Placental epithelial cell (primary cell): Measurements from ENCODE around the gene POF1B. TPM values are rescaled to one million over a fixed set of nuclear protein-coding genes. Genes with fewer than 3 reads are reported as not detected.

Source experiments
- total RNA-seq: library from RNA; depleted of rRNA; stranded (reverse); fragments of >200 nt; gene quantifications from 2 replicates; pipeline ENCODE4 v1.2.3, GENCODE V29; 2012

The POF1B gene
- 3.1 and 19.5 TPM in 2 replicates for total RNA-seq

GRCh38 chrX:85379174-85379907 lies at the start of gene POF1B:
POF1B (minus strand) TSS chrX:85379665; CDS start chrX:85379454, 211 bp downstream.

GRCh38 chrX:85243761-85244449 lies 135.6 kb downstream of the POF1B start, which contains the start of the genes SATL1 and ZNF711:
SATL1 (minus strand) TSS chrX:85243779; CDS start chrX:85108968, 134,811 bp downstream.
ZNF711 (plus strand) TSS chrX:85243991; CDS start chrX:85247573, 3,582 bp downstream.

Other genes with a start within 250 kb of the POF1B start
- gene SATL1, start 135.9 kb downstream of the POF1B start, total RNA-seq, result under 0.01 and 0.11 TPM in 2 replicates
- gene ZNF711, start 135.7 kb downstream of the POF1B start, total RNA-seq, result 4.8 and 7.9 TPM in 2 replicates